Renal cortical epithelial cell (primary cell): ENCODE data around the gene BRF1. TPM values are rescaled to one million over a fixed set of nuclear protein-coding genes. Genes with fewer than 3 reads are reported as not detected.

Experiments
- DNase-seq: peaks from one replicate; pipeline ENCODE4 v3.0.0-alpha.2; 2011; ENCODE audit warnings: low read depth
- total RNA-seq: library from RNA; depleted of rRNA; stranded (reverse); fragments of >200 nt; gene quantifications from 2 replicates; pipeline ENCODE4 v1.2.3, GENCODE V29; 2014

Gene BRF1
- total RNA-seq, 1 donor from 2014 or later: 47.9 TPM

GRCh38 chr14:105211086-105211757 lies 89.6 kb downstream of the BRF1 start:
- DNase-seq: no peak

- DNase-seq: no peak
These were observed 90.4 kb downstream of the BRF1 start for GRCh38 chr14:105210266-105211025.

- DNase-seq: no peak
These were observed 91.2 kb downstream of the BRF1 start for GRCh38 chr14:105209646-105210045.

- DNase-seq: no peak
These were observed 91.7 kb downstream of the BRF1 start for GRCh38 chr14:105209091-105209490.

GRCh38 chr14:105208738-105209075 lies 92.1 kb downstream of the BRF1 start:
- DNase-seq: no peak

GRCh38 chr14:105207996-105208737 lies 92.6 kb downstream of the BRF1 start:
- no peak for DNase-seq

- no peak for DNase-seq
These were observed 93.3 kb downstream of the BRF1 start for GRCh38 chr14:105207460-105207901.

- DNase-seq: no peak
These were observed 93.9 kb downstream of the BRF1 start for GRCh38 chr14:105206873-105207272.

GRCh38 chr14:105205673-105206208 lies 95.1 kb downstream of the BRF1 start:
- DNase-seq: no peak

- no peak for DNase-seq
These were observed 95.7 kb downstream of the BRF1 start for GRCh38 chr14:105204931-105205672.

GRCh38 chr14:105204206-105204930 lies 96.4 kb downstream of the BRF1 start:
- peak; percentile 72 for DNase-seq

GRCh38 chr14:105203701-105204100 lies 97.1 kb downstream of the BRF1 start:
- DNase-seq: no peak

GRCh38 chr14:105203057-105203531 lies 97.7 kb downstream of the BRF1 start:
- no peak for DNase-seq

- DNase-seq: no peak
These were observed 98.8 kb downstream of the BRF1 start for GRCh38 chr14:105201925-105202513.

GRCh38 chr14:105201156-105201924 lies 99.5 kb downstream of the BRF1 start:
- no peak for DNase-seq

- DNase-seq: no peak
These were observed 100.2 kb downstream of the BRF1 start for GRCh38 chr14:105200641-105201040.

GRCh38 chr14:105200074-105200473 lies 100.7 kb downstream of the BRF1 start:
- no peak for DNase-seq

GRCh38 chr14:105199093-105199492 lies 101.7 kb downstream of the BRF1 start:
- no peak for DNase-seq

- DNase-seq: no peak
These were observed 102.2 kb downstream of the BRF1 start for GRCh38 chr14:105198588-105198987.

- DNase-seq: no peak
These were observed 103.6 kb downstream of the BRF1 start for GRCh38 chr14:105197211-105197641.
